GM08714 (cell line): ENCODE results near the gene APP.
"Not testable (repeated sequence)": the region's sequence is repeated elsewhere in the genome, so short reads cannot be mapped to it uniquely, and the experiment has no call there.

Experiments used
- H3K4me3 ChIP-seq: fragments of 200-500 bp; sonication (Bioruptor generic); 2 replicates; pipeline ENCODE4 v1.5.1; 2014; ENCODE audit warnings: mild to moderate bottlenecking, low read length, inconsistent platforms
- ZNF274 ChIP-seq: IDR thresholded peaks from 2 replicates; pipeline ENCODE4 v1.6.1; 2012; ENCODE audit warnings: mild to moderate bottlenecking, low read depth, low read length

The APP gene

DNA sequence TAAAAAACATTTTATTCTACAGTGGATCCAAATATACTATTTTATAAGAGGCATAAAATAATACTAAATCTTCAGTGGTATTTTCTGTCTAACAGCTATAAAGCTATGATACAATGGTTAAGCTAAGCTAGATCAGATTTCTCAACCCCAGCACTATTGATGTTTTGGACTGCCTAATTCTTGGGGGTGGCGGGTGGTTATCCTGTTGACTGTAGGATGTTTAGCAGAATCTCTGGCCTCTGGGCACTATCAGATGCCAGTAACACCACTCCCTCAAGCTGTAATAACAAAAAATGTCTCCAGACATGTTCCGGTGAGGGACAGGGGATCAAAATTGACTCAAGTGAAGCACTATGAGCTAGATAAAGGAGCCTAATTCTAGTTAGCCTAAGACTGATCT lies 118.5 kb downstream of the APP start:
- H3K4me3 ChIP-seq = no peak overlapping the region
- no peak for TF ChIP-seq ZNF274

DNA sequence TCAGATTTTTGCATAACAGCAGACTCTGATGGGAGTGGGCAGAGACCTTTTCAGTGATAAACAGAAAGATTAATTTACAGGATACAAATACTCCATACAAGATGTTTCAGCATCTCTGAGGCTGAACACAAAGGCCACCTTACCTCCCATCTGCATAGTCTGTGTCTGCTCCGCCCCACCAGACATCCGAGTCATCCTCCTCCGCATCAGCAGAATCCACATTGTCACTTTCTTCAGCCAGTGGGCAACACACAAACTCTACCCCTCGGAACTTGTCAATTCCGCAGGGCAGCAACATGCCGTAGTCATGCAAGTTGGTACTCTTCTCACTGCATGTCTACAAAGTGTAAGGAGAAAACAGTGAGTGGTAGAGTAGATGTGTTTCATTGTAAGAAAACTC lies 119.7 kb downstream of the APP start:
- no peak overlapping the region for H3K4me3 ChIP-seq
- no peak for TF ChIP-seq ZNF274

DNA sequence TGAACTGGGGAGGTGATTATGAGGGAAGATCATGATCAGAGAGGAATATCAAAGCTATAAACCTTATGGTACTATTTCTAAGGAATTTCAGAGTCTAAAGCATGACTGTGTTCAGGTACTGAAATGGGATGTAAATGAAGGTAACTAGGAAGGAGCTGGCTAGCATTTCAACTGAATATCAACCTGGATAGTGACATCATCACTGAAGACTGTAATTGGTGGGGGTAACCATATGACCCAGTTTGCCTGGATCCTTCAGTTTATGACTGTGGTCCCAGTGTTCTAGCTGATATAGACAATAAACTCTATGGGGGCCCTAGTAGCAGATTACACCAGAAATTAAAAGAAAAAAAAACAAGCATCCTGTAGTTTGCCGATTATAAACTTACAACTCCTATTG lies 120.8 kb downstream of the APP start:
- no peak for TF ChIP-seq ZNF274
- no peak overlapping the region for H3K4me3 ChIP-seq

DNA sequence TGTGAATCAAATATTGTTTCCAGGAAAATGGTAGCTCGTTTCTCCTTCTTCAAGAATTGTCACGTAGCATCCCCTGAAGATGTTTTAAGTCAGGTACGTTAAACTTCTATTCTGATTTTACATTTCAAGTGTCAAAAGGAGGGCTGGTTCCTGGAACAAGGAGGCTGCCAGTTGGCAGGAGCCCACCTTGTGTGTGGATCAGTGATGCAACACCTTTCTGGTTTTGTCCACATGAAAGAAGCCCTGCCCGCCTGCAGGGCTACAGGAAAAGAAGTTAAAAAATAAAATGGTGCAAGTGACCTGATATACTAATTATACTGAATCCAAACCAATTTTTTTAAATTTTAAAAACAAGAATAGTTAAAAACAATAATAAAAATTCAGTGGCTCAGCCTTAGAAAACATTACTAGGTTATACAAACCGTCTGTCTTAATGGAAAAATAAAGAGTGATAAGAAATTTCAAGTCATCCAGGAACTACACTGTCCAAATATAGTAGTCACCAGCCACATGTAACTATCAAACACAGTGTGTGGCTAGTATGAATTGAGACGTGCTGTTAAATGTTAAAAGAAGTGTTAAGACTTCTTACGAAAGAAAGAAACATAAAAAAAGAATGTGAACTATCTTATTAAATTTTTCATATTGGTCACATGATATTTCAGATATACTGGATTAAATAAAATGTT lies 123.1 kb downstream of the APP start:
- no peak for TF ChIP-seq ZNF274
- H3K4me3 ChIP-seq = no peak overlapping the region

DNA sequence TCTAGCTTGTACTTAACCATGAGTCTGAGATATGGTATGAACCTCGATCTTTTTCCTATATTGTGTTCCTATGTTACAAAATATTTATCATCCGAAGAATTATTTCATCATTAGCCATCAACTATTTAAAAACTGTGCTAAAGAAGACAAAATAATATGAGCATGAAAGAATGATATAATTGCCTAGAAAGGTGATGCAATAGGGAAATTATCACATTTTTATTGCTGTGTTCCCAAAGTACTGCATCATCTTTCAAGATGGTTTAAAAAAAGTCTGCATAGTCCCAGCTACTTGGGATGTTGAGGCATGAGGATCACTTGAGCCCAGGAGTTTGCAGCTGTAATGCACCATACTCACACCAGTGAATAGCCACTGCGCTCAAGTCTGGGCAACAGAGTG lies 126.7 kb downstream of the APP start:
- no peak overlapping the region for H3K4me3 ChIP-seq
- no peak for TF ChIP-seq ZNF274

DNA sequence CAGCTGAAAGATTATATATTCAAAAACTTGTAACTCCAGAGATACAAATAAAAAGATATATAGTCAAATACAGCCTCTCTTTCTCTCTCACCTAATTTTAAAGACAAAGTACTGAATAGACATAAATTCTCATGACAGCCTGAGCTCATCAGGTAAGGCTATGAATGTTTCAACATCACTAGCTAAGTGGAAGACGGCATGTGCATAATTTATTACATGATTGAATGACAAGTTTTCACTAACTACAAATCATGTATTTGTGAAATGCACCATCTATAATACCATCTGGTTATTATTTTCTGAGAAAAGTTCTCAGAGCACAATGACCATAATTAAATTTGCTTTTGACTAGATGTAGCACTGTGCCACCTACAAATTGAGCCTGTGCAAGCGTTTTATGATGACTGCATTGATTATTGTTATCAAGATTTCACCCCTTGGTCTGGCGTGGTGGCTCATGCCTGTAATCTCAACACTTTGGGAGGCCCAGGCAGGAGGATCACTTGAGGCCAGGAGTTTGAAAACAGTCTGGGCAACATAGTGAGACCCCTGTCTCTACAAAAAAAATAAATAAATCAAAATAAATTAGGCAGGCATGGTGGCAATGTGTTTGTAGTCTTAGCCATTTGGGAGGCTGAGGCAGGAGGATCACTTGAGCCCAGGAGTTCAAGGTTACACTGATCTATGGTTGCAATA lies 128.2 kb downstream of the APP start:
- no peak overlapping the region for H3K4me3 ChIP-seq
- TF ChIP-seq ZNF274 = no peak

DNA sequence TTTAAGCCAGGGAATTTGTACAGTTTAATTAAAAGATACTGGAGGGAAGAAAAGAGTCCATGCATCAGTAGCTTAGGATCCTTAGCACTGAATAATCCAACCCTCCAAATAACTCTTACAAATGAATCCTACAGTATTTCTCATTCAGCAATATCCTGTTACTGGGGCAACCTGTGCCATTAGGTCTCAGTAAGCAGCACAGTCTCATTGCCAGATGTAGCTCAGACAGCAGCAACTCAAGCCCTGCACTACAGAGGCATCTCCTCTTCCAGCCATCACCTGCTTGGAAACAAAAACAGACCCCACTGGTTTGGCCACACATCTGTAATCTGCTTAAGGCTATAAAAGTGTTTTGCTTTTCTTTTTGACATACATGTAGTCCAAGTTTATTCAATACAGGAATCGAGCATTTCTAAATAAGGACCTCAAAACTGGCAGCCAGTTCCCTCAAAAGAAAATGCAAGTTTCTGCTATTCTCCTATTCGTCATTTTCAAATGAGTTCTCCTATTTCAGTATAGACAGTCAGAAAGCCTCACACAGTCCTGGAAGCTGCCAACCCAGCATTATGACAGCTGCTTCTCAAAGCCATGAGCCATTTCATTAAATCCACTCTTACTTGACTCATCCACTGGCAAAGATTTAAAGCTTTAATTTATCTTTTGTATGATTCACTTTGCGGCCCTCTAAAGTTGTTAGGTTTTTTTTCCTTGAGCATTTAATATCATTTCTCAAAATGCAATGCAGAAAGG lies 129.0 kb downstream of the APP start:
- H3K4me3 ChIP-seq = no peak overlapping the region
- TF ChIP-seq ZNF274 = no peak

DNA sequence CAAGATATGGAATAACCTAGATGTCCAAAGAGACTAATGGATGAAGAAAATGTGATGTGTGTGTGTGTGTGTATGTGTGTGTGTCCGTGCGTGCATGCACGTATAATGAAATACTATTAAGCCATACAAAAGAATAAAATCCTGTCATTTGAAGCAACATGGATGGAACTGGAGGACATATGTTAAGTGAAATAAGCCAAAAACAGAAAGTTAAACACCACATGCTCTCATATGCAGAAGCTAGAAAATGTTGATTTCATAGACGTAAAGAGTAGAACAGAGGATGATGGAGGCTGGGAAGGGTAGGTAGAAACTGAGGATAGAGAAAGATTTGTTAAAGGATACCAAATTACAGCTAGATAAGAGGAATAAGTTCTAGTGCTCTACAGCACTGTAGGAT lies 133.7 kb downstream of the APP start:
- TF ChIP-seq ZNF274 = no peak
- H3K4me3 ChIP-seq = no peak overlapping the region

DNA sequence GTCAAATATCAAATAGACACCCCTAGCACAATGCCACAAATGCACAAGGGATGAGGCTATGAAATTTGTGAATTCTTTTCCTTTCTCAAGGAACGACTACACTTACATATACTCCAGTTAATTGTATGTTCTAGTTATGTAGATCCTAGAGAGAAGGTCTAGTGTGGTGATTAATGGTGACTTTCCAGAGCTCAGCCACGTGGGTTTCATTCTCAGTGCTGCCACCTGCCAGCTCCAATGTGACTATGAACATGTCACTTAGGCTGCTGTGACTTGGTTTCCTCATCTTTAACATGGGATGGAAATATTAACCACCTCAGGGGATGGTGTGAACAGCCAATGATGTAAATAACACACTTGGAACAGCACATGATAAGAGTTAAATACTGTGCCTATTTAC lies 138.3 kb downstream of the APP start:
- no peak overlapping the region for H3K4me3 ChIP-seq
- TF ChIP-seq ZNF274 = no peak

DNA sequence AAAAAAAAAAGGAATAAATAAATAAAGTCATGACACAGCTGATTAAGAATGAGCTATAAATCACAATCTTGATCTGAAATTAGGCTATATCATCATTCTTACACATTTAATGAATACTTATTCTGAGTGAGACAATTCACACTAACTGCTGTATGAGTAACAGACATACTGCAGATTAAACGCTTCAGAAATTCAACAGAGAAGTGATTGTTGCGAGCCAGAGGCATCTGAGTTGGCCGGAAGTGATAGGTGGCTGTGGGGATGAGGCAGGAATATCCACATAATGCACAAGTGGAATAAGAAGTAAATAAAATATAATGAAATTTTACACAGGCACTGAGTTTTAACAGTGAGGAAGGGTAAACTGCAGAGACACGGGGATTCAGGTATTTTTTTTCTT lies 142.4 kb downstream of the APP start:
- no peak for TF ChIP-seq ZNF274

DNA sequence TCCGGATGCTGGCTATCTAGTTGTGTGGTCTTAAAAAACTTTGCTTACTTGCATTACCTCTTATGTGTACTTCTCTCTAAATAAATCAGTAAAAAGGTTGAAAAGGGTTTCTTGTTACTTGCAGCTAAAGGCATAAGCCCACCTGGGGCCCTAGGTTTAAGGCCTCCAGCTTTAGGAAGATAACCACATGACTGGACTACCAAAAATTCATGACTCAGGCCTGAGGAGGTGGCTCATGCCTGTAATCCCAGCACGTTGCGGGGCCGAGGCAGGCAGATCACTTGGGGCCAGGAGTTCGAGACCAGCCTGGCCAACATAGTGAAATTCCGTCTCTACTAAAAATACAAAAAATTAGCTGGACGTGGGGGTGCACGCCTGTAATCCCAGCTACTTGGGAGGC lies 142.9 kb downstream of the APP start:
- no peak overlapping the region for H3K4me3 ChIP-seq
- no peak for TF ChIP-seq ZNF274

More for the DNA sequence above, 142.4 kb downstream of the APP start:
- no peak overlapping the region for H3K4me3 ChIP-seq

DNA sequence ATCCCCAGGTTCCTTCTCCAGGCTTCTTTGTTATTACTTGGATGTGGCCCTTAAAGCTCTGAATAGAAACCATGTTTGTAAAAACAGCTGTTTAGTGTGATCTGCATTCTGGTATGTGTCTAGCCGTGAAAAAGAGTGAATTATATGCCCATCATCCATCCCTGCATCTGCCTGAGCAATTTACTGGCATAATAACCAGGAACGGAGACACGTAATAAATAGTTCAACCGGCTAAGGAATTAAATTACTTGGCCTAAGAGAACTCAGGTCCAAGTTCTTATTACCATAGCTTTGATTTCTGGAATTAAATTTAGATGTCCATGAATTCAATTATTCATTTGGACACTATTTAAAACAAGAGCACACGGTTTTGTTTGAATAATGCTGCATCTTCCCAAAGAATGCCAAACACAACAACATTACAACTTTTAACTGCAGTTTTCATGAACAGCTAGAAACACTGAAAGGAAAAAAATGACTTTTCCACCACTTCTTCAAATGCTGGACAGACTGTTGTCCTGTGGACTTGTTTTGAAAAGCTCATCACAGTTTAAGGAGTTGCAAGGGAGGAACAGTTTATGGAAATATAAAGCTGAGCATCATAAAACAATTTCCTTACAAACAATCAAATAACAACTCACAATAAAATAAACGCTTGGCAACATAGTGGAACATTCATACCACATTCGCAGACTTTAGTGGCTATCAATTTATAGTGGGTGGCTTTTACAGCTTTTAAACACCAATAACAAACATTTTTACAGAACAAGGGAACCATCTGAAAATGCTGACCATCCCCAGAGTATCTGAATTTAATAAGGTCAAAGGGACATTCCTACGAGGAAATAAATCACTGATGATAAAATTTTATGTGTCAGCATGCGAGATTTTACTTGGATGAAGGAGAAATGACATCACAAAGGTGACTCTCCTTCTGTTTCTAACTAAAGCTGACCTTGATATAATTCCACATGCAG lies 144.7 kb downstream of the APP start:
- no peak overlapping the region for H3K4me3 ChIP-seq
- no peak for TF ChIP-seq ZNF274

DNA sequence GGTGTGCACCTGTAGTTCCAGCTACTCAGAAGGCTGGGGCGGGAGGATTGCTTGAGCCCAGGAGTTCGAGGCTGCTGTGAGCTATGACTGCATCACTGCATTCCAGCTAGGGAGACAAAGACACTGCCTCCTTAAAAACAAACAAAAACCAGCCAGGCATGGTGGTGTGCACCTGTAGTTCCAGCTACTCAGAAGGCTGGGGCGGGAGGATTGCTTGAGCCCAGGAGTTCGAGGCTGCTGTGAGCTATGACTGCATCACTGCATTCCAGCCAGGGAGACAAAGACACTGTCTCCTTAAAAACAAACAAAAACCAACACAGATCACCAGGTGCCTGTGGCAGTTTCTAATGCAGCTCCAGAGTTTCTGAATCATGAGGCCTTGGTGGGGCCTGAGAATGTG lies 147.2 kb downstream of the APP start:
- not testable (repeated sequence) for H3K4me3 ChIP-seq

DNA sequence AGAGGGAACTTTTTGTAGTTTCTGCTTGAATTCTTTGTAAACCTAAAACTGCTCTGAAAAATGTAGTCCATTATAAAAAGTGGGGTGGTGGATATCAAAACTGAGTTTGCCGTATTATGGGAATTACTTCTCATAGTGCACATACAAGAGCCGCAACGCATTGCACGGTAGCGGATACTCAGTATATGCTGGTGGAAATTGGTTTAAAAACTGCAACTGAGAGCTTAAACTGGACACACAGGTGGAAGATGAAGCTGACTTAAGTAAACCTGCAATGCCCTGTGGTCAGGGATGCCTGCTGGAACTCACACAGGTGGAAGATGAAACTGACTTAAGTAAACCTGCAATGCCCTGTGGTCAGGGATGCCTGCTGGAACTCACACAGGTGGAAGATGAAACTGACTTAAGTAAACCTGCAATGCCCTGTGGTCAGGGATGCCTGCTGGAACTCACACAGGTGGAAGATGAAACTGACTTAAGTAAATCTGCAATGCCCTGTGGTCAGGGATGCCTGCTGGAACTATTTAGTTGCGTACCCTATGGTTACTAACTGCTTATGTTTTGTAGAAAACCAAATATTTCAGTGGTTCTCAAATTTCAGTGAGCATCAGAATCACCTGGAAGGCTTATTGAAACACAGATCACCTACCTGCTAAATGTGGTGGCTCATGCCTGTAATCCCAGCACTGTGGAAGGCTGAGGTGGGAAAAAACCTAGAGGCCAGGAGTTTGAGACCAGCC lies 147.8 kb downstream of the APP start:
- not testable (repeated sequence) for H3K4me3 ChIP-seq
